Endometrial microvascular endothelial cells (primary cell): Measurements from ENCODE around the gene ARHGAP10. TPM values are rescaled to one million over a fixed set of nuclear protein-coding genes. Genes with fewer than 3 reads are reported as not detected.

Source experiments
- in situ Hi-C: cut with HindIII; loops from 2 replicates; pipeline ENCODE4 v1.10.0; 2017; ENCODE audit warnings: low sequenced_read_pairs, low pct_unique_long_range_greater_than_20kb; ENCODE audit errors: inconsistent ontology term
- total RNA-seq: library from RNA; depleted of rRNA; stranded (reverse); fragments of >200 nt; gene quantifications from one replicate; pipeline ENCODE4 v1.2.3, GENCODE V29; 2015; ENCODE audit errors: inconsistent ontology term

The ARHGAP10 gene
- total RNA-seq, 1 donor from 2014 or later, result 28.1 TPM

DNA sequence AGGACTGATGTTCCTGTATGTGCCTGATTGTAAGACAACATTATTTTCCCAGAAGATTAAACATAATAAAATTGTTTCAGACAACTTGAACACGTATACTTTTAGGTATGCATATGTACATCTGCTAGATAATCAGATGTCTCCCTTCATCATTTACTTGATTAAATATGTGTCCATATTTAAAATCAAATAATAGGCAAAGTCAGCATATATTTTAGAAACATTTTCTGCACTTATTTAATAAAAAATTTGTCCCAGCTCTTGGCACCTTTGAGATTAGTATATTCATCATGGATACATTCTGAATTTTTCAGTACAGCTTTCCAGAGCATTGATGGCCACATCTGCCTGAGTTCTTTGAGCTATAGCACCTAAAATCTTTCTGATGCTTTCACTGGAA lies 106.0 kb downstream of the ARHGAP10 start:
- in situ Hi-C loops, result no loop called here

DNA sequence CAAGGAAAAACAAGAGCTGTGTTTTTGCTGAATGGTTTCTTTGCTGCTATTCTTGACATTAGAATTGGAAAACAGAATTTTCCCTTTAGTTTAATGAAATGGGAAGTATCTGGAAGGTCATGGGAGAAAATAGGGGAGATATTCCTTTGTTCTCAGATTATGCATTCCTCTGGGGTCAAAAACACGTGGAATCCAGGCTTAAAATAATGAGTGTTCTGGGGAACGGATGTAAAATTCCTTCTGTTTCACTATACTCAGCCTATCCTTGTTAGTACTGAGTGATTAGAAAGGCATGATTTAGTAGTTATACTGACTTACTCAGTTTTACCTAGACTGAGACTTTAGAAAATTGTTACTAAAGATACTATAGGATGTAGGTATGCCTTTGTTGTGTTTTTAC lies 107.3 kb downstream of the ARHGAP10 start:
- in situ Hi-C loops, result no loop called here

DNA sequence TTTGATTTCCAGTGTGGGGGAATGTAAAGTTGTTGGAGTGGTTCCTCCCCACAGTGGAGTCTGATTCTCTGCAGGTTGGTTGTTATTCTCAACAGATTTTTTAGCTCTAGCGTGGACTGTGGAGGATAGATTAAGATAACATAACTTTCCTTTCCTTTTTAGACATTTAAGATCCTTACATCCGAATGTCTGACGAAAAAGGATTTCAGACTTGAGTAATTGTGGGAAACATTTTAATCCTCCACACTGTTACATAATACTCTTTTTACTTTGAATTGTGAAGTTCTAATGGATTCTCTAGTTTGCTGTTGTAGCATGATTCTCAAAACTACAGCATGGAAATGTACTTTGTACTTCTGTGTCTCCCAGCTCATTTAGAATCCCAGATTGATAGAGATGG lies 107.8 kb downstream of the ARHGAP10 start:
- in situ Hi-C loops, result no loop called here

DNA sequence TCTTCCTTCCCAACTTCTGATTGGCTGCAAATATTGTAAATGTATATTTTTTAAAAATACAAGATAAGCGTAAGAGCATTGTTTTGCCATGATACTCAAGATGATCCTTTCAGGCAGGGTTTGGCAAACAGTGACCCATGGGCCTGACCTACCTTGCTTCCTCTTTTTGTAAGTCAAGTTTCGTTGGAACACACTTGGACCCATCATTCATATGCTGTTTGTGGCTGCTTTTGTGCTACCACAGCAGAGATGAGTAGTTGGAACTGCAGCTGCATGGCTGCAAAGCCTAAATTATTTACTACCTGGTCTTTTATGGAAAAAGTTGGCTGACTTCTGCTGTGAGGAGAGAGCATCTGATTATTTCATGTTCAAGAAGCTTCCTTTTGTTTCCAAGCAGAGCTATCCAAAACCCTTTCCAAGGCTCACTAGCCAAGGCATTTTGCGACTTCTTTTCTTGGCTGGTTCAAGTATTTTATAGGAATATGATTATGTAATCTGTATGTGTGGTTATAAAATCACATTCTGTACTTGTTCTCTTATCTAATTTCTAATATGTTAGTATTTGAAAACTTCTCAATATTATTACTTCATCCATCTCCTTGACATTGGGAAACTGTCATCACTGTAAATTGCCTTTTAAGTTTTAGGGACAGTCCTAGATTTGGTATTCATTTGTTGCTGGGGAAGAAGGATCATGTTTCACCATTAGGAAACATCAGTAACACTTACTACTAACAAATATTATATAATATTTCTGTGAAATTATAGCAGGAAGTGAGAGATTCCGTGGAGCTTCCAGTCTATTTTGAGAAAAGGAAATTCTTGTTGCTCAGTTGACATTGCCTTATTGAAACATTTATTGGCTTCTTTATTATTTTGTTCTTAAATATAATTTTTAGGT lies 109.2 kb downstream of the ARHGAP10 start:
- in situ Hi-C loops, result no loop called here

DNA sequence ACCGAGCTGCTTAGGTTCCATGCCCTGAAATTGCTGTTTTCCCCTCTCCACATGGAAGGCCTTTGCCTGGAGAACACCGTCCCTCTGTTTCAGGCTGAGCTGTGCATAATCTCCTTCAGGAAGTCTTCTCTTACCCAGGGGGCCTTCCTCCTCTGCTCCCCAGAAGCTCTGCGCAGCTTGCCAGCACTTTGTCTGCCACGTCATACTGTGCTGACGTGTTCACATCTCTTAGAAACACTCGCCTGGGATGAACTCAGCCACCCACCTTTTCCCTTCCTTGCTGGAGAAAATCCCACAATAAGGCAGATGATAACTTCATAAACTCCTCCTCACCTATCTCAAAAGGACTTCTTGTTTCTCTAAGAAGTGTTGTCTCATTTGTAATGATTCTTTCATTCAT lies 110.7 kb downstream of the ARHGAP10 start:
- in situ Hi-C loops, result no loop called here

DNA sequence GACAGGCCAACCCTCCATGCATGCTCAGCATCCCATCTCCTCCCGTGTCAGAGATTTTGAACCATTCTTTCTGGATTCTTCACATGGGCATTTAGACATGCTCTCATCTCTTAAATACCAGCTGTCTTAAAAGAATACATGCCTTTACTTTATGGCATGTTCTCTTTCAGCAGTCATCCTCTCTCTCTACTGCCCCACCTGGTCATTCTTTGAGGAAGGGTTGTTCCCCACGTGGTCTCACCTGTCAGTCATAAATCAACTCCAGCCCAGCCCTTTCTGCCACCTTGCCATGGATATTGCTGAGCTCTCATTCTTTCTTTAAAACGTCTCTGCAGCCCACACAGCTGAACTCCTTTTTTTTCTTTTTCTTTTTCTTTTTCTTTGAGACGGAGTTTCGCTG lies 111.3 kb downstream of the ARHGAP10 start:
- in situ Hi-C loops, result no loop called here

DNA sequence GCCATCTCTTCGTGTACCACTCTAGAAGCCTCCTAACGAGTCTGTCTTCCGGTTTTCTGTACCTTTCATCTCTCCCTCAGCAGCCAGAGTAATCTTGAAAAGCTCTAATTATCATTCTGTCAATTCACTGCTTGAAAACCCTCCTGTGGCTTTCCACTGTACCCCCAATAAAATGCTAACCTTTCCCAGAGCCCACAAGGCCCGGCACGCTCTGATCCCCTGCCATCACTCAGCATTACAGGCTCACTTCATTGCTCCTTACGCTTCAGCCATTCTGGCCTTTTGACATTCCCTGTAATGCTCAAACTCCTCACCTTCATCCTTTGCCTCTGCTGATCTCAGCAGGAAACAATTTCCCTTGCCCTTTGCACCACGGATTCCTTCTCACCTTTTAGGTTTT lies 112.9 kb downstream of the ARHGAP10 start:
- in situ Hi-C loops, result no loop called here

DNA sequence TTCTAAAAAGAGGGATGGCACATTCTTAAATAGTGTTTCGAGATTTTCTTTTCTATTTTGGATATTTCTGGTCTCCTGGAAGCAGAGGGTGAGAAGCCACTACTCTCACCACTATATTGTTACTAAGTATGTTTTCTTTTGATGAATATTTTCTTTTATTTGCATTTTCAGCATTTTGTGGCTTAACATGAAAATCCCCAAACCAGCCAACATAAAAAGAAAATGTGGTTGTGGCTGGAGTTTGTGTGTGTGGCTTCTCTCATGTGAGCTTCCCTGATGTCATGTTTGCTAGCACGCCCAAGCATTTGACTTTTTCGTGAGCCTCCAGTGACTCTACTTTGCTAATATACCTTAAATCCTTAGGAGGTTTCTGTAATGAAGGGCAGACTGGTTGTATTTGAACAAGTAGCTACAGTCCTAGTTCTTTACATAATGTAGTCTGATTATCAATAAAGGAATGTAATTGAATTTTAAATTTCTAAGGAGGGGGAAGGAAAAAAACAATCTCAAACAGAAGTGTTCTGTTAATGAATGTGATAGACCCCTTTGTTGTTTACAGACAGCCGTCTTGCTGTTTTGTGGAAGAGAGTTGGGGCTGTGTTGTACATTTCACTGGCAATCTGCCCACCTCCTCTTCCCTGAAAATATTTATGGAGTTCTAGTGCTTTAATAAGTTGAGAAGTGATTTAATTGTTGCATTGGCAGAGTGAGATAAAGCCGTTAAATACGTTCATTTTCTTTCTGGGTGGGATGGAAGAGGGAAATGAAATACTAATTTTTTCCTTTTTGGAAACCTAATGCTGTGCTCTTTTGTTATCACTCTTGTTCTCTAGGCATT lies 114.6 kb downstream of the ARHGAP10 start:
- in situ Hi-C loops, result no loop called here

DNA sequence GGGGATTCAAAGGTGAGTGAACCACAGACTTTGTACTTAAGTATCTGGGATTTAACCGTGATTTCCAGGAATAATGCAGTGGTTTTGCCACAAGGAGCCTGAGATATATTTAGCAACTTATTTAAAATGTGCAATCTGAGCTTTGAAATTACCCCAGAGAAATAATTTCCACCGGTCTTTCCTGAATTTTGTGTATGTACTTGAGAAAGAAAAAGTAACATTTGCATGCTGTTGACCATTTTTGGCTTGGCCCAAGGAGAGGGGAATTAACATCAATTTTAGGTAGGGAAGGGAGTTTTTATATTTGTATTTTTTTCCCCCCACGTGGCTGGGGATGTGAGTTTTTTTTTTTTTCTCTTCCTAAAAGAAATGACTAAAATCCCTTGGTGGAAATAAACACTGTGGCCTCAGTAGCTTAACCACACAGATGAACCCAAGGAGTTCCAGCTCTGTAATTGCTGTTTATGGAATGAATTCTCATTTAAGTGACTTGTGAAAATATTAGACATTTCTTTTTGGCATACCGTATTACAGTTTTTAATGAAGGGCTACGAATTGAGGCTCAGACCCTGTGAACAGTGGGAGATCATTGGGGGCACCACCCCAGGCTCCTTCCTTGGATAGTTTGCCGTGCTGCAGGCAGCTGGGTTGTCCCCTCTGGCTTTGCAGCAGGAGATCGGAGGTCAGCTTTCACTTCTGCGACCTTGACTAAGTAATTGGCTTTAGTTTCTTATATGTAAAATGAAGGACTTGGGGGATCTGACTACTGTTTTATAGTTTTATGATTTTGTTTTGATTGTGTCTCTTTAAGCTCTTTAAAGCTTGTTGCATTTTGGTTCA lies 116.1 kb downstream of the ARHGAP10 start:
- in situ Hi-C loops, result no loop called here

DNA sequence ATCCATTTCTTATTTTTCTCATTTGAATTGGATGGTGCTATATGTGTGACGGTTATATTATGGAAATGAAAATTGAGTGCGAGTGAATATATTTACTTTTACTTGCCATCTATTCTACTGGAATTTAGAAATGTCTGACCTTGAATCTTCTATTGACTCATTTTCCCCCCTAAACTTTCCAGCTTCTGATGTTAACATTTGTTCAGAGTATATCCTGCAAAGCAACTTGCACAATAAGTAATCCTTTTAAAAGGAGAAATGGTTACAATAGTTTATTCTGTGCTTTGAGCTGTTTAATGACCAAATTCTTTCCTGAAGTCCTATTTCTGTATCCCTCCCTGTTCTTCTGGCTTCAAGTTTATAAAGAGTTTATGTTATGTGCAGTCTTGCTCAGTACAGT lies 116.7 kb downstream of the ARHGAP10 start:
- in situ Hi-C loops, result no loop called here

DNA sequence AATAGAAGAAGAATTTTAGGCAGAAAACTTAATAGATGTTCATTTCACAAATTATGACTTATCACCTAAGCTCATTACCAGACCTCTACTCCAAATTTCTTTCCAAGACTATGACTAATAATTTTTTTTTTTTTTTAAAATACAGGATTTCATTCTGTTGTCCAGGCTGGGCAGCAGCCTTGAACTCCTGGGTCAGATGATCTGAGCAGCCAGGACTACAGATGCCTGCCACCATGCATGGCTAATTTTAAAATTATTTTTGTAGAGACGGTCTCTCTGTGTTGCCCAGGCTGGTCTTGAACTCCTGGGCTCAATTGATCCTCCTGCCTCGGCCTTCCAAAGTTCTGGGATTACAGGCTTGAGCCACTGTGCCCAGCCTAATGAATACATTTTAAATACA lies 119.2 kb downstream of the ARHGAP10 start:
- in situ Hi-C loops, result no loop called here

DNA sequence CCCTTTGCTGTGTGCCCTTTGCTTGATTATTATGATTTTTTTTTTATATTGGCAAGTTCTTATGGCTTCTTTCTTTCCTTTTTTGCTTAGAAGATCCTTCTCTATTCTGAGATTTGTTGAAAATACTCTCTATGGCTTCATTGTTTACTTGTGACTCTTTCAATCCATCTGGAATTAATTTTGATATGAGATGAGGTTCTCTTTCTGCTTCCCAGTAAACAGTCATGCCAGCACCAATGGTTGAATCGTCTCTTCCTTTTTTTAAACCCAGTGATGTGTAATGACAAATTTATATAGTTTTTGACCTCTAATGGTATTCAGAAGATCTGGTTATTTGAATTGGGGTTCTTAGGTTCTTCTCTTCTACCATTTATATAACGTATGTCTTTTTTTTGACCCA lies 121.8 kb downstream of the ARHGAP10 start:
- in situ Hi-C loops, result no loop called here

DNA sequence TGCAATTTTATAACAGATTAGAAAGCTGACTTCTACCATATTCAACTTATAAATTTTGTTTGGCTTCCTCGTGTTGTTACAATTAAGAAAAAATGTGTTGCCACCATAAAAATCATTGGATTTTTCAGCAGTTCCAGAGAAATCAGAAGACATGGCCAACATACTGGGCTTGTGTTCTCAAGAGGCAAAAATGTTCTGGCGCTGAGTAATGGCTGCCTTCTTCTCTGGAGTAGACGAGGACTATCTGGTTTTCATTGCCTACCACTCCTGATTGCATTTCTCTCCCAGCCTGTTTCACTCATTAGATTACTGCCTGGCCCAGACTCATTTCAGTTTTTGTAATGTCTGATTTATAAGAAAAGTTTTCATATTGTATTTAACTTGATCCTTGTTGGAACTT lies 122.3 kb downstream of the ARHGAP10 start:
- in situ Hi-C loops, result no loop called here

DNA sequence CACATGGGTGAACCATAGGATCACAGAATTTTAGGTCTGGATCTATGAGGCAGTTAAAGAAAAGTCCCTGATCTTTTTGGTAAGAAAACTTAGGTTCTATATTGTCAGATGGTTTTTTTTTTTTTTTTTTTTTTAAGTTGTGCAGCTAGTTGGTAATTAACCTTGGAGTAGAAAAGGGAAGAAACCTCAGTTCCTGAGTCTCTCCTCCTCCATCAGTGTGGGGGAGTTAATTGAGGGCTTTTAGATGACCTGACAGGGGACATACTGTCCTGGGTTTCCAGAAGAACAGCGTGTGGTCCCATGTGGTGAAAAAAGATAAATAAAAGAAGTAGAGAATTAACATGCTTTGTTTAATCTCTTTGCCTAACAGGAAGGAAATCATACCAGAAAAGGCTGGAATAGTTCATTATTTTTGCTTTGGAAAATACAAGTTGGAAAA lies 123.7 kb downstream of the ARHGAP10 start:
- in situ Hi-C loops, result no loop called here

DNA sequence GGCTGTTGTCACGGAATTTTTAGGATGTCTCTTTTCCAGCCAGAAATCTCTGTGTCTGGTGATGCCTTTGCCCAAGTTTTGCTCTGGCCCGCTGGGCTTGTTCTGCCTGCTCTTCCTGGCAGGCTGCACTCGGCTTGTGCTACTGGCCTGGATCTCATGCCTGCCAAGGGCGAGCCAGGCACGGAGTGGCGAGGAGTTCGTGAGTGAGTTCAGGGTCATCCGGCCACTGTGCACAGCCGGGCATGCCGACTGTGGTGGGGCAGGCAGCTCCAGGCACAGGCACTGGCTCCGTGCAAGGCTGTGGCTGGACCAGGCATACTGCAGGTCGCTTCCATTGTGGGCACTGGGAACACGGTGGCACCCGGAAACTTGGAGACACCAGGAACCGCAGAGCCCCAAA lies 129.1 kb downstream of the ARHGAP10 start:
- in situ Hi-C loops, result no loop called here

DNA sequence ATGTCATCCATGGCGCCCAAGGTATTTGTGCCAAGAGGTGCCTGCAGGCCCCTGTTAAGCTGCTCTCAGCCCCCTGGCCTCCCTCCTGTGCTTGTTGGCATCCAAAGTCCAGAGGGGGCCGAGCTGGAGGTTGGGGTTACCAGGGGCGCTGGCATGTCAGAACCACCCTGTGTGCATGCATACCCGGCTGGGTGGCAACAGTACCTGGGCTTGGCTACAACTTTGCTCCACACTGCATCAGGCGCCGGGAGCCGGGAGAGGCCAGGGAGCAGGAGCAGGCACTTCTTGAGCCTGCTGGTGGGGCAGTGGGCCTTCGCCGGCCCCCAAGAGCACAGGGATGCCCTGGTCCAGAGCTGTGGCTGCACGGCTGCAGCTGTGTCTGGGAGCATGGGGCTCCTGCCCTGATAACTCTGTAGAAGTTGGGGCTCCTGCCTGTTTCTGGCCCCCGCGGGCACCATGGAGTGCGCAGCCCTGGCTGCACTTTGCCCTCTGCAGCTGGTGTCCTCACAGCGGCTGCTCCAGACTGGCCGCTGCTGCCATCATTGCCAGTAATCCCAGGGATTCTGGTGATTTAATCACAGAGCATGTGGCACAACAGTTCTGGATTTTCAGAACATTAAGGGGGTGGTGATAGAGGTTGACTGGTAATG lies 130.3 kb downstream of the ARHGAP10 start:
- in situ Hi-C loops, result no loop called here

DNA sequence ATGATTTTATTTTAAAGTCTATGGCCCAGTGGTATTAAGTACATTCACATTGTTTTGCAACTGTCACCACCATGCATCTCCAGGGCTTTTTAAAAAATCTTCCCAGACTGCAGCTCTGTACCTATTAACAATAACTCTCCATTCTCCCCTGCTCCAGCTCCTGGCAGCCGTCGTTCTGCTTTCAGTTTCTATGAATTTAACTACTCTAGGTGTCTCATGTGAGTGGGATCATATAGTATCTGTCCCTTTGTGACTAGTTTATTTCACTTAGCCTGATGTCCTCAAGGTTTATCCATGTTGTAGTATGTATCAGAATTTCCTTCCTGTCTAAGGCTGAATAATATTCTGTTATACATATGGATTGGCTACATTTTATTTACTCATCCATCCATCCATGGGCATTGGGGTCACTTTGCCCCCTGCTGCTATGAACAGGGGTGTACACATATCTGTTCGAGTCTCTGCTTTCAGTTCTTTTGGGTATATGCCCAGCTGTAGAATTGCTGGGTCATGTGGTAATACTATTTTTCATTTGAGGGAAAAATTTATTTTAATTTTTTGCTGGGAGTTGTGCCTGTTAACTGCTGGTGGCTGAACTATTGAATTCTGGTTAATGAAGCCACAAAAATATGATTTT lies 131.3 kb downstream of the ARHGAP10 start:
- in situ Hi-C loops, result no loop called here

DNA sequence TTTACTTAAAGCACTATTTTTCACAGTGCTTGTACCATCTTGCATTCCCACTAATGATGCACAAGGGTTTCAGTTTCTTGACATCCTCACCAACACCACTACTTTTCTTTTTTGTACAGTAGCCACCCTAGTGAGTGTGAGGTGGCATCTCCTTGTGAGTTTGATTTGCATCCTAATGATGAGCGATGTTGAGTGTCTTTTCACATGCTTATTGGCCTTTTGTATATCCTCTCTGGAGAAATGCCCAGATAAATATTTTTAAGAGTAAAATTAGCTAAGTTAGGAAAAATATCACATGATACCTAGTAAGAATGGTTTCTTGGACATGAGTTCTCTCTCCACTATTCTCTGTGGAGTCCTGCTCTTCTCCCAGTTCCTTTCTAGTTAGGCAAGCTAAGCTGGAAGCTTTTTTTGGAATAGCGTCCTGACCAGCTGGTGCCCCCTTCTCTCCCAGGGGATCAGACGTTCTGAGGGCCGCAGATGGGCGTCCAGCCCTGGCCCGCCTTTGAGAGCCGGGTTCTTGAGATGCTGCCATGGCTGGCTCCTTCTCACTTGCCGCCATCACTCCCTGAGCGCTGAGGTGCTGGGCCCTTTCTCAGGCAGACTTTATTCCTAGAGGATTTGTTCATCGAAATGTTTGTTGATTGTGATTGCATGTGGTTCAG lies 132.1 kb downstream of the ARHGAP10 start:
- in situ Hi-C loops, result no loop called here
